Parathyroid adenoma (tissue), 2 donors: ENCODE data around the gene QRICH2.

ENCODE experiments used
- H2AFZ ChIP-seq: fragments of 300-600 bp; sonication (generic); one replicate; pipeline ENCODE4 v1.7.0; 2017; ENCODE audit warnings: antibody characterized with exemption, mild to moderate bottlenecking
- H3K27ac ChIP-seq: fragments of 300-600 bp; sonication (generic); one replicate; pipeline ENCODE4 v1.7.0; 2017
- H3K27me3 ChIP-seq: fragments of 300-600 bp; sonication (generic); one replicate; pipeline ENCODE4 v1.7.0; 2017; ENCODE audit warnings: low read length; ENCODE audit not compliant: control insufficient read depth, insufficient read depth
- H3K36me3 ChIP-seq: fragments of 300-600 bp; sonication (generic); one replicate; pipeline ENCODE4 v1.7.0; 2017; ENCODE audit warnings: low read length; ENCODE audit not compliant: control insufficient read depth, insufficient read depth
- H3K4me1 ChIP-seq: fragments of 300-600 bp; sonication (generic); one replicate; pipeline ENCODE4 v1.7.0; 2017; ENCODE audit warnings: control low read depth
- H3K4me2 ChIP-seq: fragments of 300-600 bp; sonication (generic); one replicate; pipeline ENCODE4 v1.7.0; 2017; ENCODE audit warnings: low read length
- H3K4me3 ChIP-seq: fragments of 300-600 bp; sonication (generic); one replicate; pipeline ENCODE4 v1.7.0; 2017; ENCODE audit warnings: low read depth, low read length
- H3K79me2 ChIP-seq: fragments of 300-600 bp; sonication (generic); one replicate; pipeline ENCODE4 v1.7.0; 2017; ENCODE audit warnings: control low read depth
- H3K9ac ChIP-seq: fragments of 300-600 bp; sonication (generic); one replicate; pipeline ENCODE4 v1.7.0; 2017; ENCODE audit warnings: mild to moderate bottlenecking
- H3K9me3 ChIP-seq: fragments of 300-600 bp; sonication (generic); one replicate; pipeline ENCODE4 v1.7.0; 2017; ENCODE audit warnings: low read length; ENCODE audit not compliant: control insufficient read depth
- CTCF ChIP-seq: fragments of 300-600 bp; sonication (generic); IDR thresholded peaks from one replicate; pipeline ENCODE4 v1.7.0; 2017; ENCODE audit warnings: antibody characterized with exemption, mild to moderate bottlenecking
- donor health status: primary hyperparathyroidism.

Gene QRICH2

GRCh38 chr17:76331083-76331482 is 23.0 kb upstream of the QRICH2 start:
- Histone ChIP-seq H3K36me3 (no peaks in the 10 kb centered on the region), H3K4me3 (no peak overlapping the region), H3K79me2 (no peaks in the 10 kb centered on the region), H3K4me2 (no peak overlapping the region), H3K9me3 (no peaks in the 10 kb centered on the region), H2AFZ (no peak overlapping the region), H3K4me1 (peaks cover 7% of the 10 kb centered on the region), H3K27me3 (no peaks in the 10 kb centered on the region), H3K27ac (no peak overlapping the region), H3K9ac (no peak overlapping the region)
- TF ChIP-seq CTCF, result no peak

GRCh38 chr17:76329664-76330063 is 21.6 kb upstream of the QRICH2 start:
- TF ChIP-seq CTCF, result no peak
- H3K4me2 ChIP-seq, result no peak overlapping the region
- H3K4me1 ChIP-seq, result peaks cover 7% of the 10 kb centered on the region
- H3K9me3 ChIP-seq, result no peaks in the 10 kb centered on the region
- H2AFZ ChIP-seq, result no peak overlapping the region
- no peaks in the 10 kb centered on the region for H3K27me3 ChIP-seq
- no peak overlapping the region for H3K4me3 ChIP-seq
- H3K9ac ChIP-seq, result no peak overlapping the region
- no peak overlapping the region for H3K27ac ChIP-seq
- no peaks in the 10 kb centered on the region for H3K79me2 ChIP-seq
- H3K36me3 ChIP-seq, result no peaks in the 10 kb centered on the region

GRCh38 chr17:76327696-76328095 is 19.6 kb upstream of the QRICH2 start:
- no peak overlapping the region for H3K27ac ChIP-seq
- H3K4me1 ChIP-seq, result peaks cover 7% of the 10 kb centered on the region
- no peak overlapping the region for H3K4me2 ChIP-seq
- H3K9ac ChIP-seq, result no peak overlapping the region
- TF ChIP-seq CTCF, result no peak
- no peak overlapping the region for H2AFZ ChIP-seq
- H3K9me3 ChIP-seq, result no peaks in the 10 kb centered on the region
- no peaks in the 10 kb centered on the region for H3K36me3 ChIP-seq
- no peaks in the 10 kb centered on the region for H3K27me3 ChIP-seq
- no peaks in the 10 kb centered on the region for H3K79me2 ChIP-seq
- H3K4me3 ChIP-seq, result no peak overlapping the region

- Histone ChIP-seq H3K27ac (no peak overlapping the region), H3K36me3 (no peaks in the 10 kb centered on the region), H3K27me3 (no peaks in the 10 kb centered on the region), H3K9me3 (no peaks in the 10 kb centered on the region), H3K4me1 (peaks cover 7% of the 10 kb centered on the region), H3K79me2 (no peaks in the 10 kb centered on the region), H3K4me2 (peak overlapping the region; percentile 52), H3K4me3 (peak overlapping the region; percentile 31), H2AFZ (no peak overlapping the region), H3K9ac (no peak overlapping the region)
- TF ChIP-seq CTCF, result no peak
These were observed 18.2 kb upstream of the QRICH2 start for GRCh38 chr17:76326306-76326705.

GRCh38 chr17:76318586-76318985 is 10.5 kb upstream of the QRICH2 start:
- no peak for TF ChIP-seq CTCF
- no peaks in the 10 kb centered on the region for H3K9me3 ChIP-seq
- no peaks in the 10 kb centered on the region for H3K36me3 ChIP-seq
- no peak overlapping the region for H3K4me2 ChIP-seq
- peaks cover 6% of the 10 kb centered on the region for H3K4me1 ChIP-seq
- H3K27ac ChIP-seq, result no peak overlapping the region
- H3K27me3 ChIP-seq, result no peaks in the 10 kb centered on the region
- no peak overlapping the region for H2AFZ ChIP-seq
- no peak overlapping the region for H3K4me3 ChIP-seq
- H3K9ac ChIP-seq, result no peak overlapping the region
- no peaks in the 10 kb centered on the region for H3K79me2 ChIP-seq
